GM12878 (cell line): ENCODE data around the gene MBD6.

ENCODE experiments used
- MAX ChIP-seq: IDR thresholded peaks from 2 replicates; pipeline ENCODE4 v1.6.1; 2012; ENCODE audit warnings: low read depth, low read length, improper control_type of control experiment
- ZNF24 ChIP-seq: fragments of 450-650 bp; IDR thresholded peaks from 2 replicates; pipeline ENCODE4 v1.6.1; 2017; ENCODE audit warnings: antibody characterized with exemption, mild to moderate bottlenecking

GRCh38 chr12:57517187-57517586, 5.4 kb upstream of the MBD6 start:
- TF ChIP-seq MAX (no peak), ZNF24 (no peak)
